Testis (tissue), 2 donors: ENCODE measurements around the gene MYL6B.

Experiments used
- POLR2A ChIP-seq: fragments of 450-650 bp; IDR thresholded peaks from one replicate; pipeline ENCODE4 v1.6.1; 2017; ENCODE audit warnings: antibody characterized with exemption, mild to moderate bottlenecking, moderate library complexity
- TF ChIP-seq, protein P1 (sequence below), 3 experiments: fragments of 450-650 bp in 2 of 3; fragments of 200-600 bp in 1 of 3; sonication (generic) in 1 of 3; IDR thresholded peaks; one replicate each; pipeline ENCODE4 v1.5.1; 2016 to 2019; ENCODE audit warnings: antibody characterized with exemption in 3 of 3, mild to moderate bottlenecking in 2 of 3, moderate library complexity in 1 of 3

GRCh38 chr12:56189099-56189917 lies 36.9 kb downstream of the MYL6B start, which contains the start of gene SMARCC2:
- TF ChIP-seq, protein P1, sequence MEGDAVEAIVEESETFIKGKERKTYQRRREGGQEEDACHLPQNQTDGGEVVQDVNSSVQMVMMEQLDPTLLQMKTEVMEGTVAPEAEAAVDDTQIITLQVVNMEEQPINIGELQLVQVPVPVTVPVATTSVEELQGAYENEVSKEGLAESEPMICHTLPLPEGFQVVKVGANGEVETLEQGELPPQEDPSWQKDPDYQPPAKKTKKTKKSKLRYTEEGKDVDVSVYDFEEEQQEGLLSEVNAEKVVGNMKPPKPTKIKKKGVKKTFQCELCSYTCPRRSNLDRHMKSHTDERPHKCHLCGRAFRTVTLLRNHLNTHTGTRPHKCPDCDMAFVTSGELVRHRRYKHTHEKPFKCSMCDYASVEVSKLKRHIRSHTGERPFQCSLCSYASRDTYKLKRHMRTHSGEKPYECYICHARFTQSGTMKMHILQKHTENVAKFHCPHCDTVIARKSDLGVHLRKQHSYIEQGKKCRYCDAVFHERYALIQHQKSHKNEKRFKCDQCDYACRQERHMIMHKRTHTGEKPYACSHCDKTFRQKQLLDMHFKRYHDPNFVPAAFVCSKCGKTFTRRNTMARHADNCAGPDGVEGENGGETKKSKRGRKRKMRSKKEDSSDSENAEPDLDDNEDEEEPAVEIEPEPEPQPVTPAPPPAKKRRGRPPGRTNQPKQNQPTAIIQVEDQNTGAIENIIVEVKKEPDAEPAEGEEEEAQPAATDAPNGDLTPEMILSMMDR (IDR thresholded peaks at IDR 0.05): peak; percentile 64 to 97 (median 68)
- no peak for TF ChIP-seq POLR2A
